Inferior parietal cortex (tissue), 1 donor: Measurements from ENCODE around the gene TAS1R1.

Source experiments
- DNase-seq: peaks from one replicate; pipeline ENCODE4 v3.0.0-alpha.2; 2016; ENCODE audit errors: extremely low spot score

Gene TAS1R1

GRCh38 chr1:6603915-6604558 is 48.9 kb downstream of the TAS1R1 start:
- no peak for DNase-seq

- DNase-seq, result peak; percentile 64
Observed at GRCh38 chr1:6612641-6613360, 57.7 kb downstream of the TAS1R1 start.

GRCh38 chr1:6613361-6614018 is 58.4 kb downstream of the TAS1R1 start, which contains the start of gene PHF13:
TSS of gene PHF13 (plus strand) at chr1:6613731. CDS start at chr1:6614067, 336 bp downstream.
- DNase-seq, result peak; percentile 98

DNA sequence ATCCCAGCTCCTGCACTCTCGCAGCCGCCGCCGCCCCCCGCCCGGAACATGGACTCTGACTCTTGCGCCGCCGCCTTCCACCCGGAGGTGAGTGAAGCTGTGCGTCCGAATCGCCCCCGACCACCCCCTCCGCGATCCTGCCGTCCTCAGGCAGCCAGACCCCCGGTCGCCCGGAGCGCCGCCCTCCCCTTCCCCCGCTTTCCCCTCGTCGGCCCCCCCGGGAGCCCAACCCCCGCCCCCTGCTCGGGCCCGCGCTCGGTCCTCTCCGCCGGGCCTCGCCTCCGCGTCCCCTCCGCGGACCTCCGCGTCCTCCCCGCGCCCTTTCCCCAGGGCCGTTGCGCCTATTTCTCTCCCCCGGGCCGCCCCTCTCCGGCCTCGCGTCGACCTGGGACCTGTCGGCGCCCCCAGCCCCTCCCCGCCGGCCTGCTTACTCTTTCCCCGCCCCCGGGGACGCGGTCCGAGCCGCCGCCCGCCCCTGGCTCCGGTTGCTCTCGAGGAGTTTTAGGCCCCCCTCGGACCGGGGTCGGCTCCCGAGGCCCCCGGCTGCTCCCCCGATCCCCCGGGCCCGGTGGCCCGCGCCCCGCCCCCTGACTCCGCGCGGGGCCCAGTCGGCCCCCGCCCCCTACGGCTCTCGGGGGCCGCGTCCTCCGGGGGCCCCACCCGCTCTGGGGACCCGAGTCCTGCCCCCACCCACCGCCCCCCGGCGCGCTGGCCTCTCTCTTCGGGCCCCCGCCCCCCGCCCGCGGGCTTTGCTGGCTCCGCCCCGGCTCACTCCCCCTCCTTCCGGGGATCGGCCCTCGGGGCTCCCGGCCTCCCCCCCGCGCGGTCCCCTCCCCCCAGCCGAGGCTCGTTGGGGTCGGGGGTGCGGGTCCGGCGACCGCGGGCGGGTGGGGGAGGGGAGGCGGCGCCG is 59.2 kb downstream of the TAS1R1 start:
- no peak for DNase-seq

DNA sequence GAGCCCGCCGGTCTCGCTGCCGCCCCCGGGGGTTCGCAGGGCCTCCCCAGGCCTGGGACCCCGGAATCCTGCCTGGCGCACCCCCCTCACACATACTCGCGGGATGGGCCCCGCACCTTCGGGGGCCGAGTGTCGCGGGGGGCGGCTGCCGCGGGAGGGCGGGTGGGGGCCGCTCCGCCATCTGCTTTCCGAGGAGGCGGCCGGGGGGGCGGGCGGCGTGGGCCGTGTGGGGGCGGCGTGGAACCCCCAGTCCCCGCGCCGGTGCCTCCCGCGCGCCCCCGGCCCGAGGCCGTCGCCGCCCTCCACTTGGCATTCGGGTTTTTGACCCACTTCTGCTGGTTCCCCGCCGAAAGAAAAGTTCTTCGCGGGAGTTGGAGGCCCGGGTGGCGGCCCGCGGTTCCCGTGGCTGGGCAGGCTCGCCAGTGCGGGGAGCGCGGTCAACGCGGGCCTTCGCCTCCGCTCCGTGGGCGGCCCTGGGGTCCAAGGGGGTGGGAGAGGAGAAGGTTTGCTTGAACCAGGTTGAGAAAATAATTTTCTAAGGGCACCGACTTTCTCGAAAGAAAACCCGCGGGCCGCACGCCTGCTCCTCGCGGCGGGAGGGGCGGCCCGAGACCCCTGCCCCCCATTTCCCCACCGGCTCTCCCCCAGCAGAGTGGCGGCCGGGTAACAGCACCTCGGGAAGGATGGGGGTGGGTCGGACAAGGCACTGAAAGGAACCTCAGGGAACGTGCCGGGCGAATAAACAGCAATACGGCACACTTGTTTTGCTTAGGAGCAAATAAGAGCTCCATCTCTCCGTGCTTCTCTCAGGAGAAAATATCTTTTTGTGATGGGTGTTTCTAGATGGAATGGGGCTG is 60.0 kb downstream of the TAS1R1 start:
- no peak for DNase-seq

- DNase-seq, result no peak
Observed at GRCh38 chr1:6619045-6619444, 63.9 kb downstream of the TAS1R1 start.

DNA sequence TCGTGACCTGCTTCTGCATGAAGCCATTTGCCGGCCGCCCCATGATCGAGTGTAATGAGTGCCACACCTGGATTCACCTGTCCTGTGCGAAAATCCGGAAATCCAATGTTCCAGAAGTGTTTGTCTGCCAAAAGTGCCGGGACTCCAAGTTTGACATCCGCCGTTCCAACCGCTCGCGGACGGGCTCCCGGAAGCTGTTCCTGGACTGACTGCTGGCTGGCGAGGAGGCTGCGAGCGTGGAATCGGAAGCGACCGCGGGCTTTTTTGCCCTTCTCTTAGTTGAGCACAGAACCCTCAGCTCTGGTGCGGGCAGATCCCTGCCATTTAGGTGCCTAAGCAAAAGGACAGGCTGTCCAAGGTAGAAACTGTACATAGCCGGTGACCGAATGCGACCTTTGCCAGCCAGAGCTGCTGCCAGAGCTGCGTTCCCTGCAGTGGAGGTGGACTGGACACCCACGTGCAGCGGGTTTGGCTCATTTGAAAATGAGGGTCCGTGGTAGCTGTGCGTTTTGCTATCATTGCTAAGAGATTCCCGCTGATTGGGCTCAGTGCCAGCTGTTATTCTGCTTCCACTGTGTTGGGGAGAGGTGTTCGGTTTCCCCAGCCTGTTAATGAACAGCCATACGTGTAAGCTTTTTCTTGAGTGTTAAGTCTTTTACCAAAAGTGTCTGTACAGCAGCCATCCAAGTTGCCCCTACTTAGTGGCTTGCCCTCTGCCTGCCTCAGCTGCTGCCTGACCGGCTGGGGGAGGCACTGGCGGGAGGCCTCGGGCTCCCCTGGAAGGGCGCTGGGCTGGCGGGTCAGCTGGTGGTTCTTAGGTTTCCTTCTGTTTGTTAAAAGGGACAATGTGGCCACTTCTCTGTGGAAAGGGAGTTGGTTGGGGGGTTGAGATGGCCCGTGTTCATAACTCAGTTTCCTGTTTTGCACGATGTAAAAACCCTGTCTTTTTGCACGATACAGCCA is 66.6 kb downstream of the TAS1R1 start:
- DNase-seq, result no peak

DNA sequence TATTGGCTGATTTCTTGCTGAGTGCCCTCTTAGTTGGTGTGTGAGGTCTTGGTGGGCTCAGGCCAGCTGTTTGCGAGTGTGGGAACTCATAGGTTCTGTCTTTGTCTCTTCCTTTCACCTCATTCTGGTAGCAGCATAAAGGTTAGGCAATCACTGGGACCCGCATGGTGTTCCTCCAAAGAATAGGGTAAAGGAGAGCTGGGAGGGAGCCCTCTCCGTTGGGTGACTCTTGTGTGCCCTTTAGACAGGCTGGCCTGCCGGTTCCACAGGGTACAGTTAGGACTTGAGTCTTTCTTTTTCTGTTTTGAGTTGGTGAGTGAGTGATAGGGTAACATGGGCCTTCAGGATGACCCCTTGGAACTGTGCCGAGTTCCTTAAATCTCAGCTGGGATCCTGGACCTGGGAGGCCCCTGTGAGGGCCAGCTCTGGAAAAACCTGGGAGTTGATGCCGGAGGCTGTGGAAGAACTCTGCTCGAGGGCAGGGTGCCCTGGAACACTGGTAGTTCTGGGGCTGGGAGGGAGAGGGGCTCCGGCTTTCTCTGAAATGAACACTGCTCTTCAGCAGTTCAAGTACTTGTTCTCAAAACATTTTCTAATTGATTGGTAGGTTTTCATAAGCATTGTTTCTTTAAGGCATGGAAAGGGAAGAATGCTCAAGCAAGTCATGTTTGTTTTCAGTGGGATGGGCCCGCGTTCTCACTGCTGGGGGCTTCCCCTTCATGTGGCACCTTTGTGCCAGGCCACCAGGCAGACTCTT is 67.5 kb downstream of the TAS1R1 start:
- DNase-seq, result no peak

DNA sequence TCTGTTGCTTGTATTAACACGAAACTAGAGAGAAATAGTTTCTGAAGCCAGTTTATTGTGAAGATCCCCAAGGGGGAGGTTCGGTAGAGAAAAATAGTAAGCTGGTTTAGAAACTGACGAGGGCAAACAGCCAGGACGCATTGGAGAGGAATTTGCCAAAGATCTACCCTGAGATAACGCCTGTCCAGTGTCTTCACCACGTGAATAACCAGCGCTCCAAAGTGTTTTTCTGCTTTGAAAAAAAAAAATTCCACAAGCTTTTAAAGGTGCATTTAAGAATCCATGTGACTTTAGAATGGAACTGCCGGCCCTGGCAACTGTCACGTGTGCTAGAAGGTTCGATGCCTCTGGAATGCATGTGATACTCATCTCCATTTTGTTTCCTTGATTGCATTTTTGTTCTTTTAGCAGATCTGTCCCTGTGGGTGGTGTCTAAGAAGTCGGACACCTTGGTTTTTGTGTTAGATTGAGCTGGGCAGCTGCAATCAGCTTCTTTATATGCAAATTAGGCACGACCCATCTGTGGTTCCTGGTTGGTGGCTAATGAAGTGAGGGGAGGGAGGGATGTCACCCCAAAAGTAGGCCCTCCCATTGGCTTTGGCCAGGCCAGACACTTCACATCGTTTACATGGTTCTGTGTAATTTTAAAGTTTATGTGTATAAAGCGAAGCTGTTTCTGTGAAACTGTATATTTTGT is 68.3 kb downstream of the TAS1R1 start:
- no peak for DNase-seq

DNA sequence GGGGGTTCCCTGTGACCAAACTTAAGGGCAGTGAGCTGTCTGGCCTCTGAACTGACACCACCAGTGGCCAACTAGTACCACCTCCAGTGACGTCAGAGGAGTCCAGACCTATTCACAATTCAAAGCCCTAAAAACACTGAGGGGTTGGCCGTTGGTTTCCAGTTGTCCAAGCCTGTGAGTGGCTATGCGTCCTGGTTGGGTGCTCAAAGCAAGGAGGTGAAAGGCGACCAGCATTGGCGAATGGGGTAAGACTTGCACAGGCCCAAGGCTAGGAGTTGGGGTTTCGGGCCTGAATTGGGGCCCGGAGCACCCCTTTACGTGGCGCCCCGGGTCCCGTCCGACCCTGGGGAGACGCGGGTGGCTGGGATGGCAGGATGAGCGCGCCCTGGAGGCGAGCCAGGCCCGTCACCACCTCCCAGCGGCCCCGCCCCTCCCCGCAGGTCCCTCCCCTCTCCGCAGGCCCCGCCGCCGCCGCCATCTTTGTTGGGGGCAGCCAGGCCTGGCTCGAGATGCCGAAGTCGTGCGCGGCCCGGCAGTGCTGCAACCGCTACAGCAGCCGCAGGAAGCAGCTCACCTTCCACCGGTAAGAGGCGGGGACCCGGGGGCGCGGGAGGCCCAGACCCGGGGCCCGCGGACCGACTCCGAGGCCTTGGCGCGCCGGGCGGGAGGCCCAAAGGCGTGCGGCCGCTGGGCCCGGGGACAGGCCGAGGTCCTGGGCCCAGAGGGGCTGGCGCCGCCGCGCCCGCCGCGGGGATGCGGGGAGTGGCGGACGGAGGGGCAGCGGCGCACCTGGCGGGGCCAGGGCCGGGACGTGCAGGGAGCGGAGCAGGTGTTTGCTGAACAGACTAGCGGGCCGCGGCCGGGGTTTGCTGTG is 69.8 kb downstream of the TAS1R1 start, which contains the start of gene THAP3:
THAP3 (plus strand) TSS at position 159 of the 874 bp plus-strand sequence; CDS start at position 510, 351 bp downstream.
- DNase-seq, result peak; percentile 80

DNA sequence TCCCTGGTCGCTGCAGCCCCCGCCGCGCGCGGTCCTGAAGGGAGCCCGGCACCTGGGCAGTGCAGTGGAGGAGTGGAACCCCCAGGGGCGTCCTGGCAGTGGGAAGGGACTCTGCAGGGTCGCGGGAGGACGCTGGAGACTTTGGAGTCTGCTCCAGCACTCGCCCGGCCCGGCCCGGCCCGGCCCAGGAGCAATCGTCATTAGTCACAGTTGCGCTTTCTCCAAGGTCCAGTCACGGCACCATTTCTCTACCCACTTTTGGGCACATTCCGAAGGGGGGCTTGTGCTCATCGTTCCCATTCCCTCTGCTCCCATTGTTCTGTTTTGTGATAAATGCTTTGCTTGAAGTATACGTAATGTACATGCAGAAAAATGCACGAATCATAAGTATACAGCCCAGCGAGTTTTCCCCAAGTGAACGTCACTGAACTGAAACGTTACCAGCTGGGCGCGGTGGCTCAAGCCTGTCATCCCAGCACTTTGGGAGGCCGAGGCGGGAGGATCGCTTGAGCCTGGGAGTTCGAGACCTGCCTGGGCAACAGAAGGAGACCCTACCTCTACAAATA is 70.6 kb downstream of the TAS1R1 start:
- DNase-seq, result no peak

DNA sequence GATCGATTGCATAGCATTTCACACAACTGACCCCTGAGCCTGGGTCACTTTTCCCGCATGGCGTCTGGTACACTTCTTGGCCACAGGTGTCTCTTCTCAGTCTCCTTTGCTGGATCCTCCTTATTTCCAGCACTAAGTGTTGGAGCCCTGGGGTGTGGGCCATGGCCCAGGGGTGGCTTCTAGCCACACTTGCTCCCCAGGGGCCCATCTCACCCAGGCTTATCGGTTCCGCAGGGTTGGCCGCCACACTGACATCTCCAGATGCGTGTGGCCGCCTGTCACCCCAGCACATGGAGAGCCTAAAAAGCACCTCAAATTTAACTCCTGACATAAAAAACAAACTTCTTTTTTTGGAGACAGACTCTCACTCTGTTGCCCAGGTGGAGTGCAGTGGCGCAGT is 71.9 kb downstream of the TAS1R1 start:
- no peak for DNase-seq

DNA sequence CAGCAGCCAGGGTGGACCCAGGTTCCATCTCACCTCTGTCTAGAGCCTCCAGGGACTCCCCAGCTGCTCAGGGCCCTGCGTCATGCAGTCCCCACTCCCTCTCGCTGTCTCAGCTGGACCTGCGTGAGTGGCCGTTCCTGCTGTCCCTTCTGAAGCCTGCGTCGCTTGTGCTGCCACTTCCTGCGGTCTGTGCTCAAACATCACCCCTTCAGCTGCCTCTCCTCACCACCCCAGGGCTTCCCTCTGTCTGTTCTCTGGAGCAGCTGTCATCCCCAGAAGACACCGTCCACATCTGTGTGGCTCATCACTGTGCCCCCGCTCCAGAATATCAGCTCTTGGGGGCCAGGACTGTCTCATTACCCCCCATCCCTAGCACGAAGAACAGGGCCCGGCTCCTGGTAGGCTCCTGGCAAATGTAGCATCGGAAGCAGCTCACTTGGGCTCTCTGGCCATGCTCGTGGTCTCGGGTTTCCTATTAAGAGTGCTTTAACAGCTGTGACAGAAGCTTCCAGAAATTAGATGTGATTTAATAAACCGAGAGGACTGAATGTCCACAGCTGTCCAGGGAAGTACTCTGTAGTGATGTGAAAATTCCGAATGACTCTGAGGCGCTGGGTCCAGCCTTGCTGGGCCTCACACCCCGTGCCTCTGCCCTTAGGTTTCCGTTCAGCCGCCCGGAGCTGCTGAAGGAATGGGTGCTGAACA is 72.9 kb downstream of the TAS1R1 start:
- DNase-seq, result no peak

DNA sequence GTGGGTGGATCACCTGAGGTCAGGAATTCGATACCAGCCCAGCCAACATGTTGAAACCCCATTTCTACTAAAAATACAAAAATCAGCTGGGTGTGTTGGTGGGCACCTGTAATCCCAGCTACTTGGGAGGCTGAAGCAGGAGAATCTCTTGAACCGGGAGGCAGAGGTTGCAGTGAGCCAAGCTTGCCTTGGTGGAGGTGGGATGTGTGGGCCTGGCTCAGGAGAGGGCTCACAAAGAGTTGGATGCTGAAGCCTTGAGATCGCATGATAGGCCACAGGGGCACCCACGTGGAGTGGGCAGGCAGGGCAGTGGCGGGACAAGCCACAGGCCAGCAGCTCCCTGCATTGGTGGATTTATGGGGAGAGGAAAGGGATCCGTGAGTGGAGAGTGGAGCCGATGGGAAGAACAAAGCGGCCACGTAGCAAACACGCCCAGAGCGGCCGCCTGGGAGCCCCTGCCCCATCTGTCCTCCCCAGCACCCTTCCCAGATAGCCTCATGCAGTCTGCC is 73.9 kb downstream of the TAS1R1 start:
- DNase-seq, result no peak
